GM19023 (cell line): ENCODE results near the gene PCCA.

Source experiments
- ATAC-seq: cut with Tn5 transposase; IDR thresholded peaks from one replicate; pipeline ENCODE4 v1.9.1; 2021; ENCODE audit warnings: mild to moderate bottlenecking, moderate library complexity; ENCODE audit not compliant: unreplicated experiment

The PCCA gene

DNA sequence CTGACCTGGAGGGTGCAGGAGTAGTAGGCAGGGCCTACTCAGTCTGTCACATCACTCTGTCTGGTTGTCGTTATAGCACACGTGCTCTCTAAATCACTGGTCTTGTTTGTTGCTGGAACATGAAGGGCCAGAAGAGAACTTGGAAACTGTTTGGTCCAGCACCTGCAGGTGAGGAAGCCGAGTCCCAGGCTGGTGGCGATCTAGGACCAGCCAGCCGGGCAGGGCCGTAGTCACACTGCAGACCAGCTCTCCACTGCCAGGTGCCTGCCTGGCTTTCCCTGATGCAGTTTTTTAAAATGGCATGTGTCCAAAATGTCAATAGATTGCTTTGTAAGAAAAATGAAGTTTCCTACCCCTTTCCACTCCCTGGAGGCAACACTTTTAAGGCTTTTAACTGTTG, 446.0 kb downstream of the PCCA start:
- no peak for ATAC-seq

DNA sequence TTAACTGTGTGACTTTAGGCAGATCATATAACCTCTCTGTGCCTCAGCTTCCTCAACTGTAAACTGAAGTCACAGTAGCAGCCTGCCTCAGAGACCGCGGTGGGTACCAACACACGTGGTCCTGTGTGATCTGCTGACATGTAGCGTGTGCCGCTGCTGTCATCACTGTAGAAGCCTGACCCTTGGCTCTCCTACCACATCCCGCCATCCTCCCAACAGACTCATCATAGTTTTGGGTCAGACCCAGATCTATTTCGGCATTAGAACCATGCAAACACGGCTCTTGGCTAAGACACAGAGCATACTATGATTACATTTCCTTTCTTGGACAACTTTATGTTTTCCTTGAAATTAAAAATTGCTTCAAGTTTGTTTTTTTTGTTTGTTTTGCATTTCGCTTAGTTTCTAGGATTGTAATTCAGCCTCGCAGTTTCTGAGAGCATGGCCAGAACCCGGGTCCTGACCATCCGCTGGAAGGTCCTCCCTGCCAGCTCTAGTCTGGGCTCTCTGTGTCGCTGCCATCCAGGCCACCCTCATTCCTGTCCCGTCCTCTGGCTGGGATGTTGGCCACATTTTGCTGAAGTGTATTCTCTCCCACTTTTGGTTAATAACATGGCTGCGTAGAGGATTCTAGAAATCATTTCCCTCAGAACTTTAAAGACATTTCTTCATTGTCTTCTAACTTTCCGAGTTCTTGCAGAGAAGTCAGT, 446.7 kb downstream of the PCCA start:
- no peak for ATAC-seq

DNA sequence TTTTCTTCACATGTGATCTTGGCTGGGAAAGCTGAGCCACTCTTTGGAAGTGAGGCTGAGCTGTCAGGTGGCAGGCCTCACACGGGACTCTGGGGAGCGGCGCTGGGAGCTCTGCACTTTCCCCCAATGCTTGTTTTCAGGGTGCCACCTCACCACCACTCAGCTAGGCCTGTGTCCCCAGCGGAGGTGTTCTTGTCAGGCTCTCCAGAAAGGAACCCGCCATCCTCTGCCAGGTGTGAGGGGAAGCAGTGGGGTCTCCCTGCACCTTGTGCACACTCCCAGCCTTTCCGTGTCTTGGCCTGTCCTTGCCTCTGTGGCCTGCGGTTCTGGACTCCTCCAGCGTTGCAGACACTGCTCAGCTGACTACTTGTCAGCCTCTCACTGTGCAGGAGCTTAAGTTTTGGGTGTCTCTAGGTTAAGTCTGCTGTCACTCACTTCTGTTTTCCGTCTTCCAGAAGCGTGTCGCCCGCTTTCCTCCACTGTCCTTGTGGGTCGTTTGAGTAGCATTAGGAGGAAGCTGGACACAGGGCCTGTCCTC, 447.8 kb downstream of the PCCA start:
- no peak for ATAC-seq

DNA sequence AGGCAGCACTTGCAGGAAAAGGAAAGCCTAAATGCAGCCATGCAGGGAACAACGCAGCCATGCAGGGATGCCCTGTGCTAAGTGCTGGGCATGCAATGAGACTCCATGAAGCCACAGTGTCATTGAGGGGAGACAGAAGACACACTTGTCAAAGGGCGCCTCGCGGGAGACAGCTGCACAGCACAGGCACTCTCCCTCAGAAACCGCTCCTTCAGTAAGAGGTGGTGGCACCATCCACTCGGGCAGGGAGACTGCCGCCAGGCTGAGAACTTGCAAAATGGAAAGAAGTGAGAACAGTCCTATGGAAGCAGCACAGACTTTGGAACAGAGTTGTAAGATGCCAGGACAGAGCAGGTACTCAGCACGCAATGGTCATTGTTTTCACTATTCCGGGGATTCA, 448.6 kb downstream of the PCCA start:
- ATAC-seq, result no peak

DNA sequence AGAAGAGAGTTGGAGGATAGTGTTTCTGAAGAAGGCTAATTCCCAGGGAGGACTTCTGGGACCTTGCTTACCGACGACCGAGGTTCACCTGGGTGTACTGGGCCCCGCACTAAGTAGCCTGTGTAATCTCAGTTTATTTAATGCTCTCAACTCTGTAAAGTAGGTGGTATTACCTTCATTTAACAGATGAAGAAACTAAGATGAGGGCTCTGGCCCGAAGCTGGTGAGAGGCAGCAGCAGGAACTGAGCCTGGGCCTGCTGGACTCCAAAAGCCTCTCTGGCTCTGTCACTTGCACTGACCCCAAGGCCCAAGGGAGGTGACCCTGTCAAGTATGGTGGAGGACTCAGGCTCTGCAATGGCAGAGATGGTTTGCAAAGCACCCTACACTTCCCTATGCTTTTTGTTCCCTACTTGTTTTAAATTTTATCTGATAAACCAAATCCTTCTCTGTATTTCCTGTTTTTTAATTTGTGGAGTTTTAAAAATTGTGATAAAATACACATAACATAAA, 449.1 kb downstream of the PCCA start:
- ATAC-seq, result no peak

DNA sequence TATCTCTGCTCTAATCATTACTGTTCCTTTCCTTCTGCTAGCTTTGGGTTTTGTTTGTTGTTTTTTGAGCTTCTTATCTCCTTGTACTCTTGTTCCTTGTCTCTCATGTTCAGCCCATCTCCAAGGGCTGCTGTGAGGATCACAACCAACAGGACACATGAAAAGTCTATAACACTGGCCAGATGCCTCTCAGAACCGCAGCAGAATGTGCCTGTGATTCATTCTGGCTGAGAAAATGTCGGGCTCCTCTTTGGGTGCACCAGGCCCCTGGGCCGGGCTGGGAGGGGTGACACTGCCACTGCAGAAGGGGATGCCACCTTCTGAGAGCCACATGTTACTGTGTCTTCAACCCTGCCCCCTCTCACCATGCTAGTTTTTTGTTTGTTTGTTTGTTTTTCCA, 451.7 kb downstream of the PCCA start:
- no peak for ATAC-seq

- ATAC-seq, result no peak
Observed at GRCh38 chr13:100541897-100542825, 453.3 kb downstream of the PCCA start.

- ATAC-seq, result peak; percentile 86
Observed at GRCh38 chr13:100542826-100543156, 453.9 kb downstream of the PCCA start.

DNA sequence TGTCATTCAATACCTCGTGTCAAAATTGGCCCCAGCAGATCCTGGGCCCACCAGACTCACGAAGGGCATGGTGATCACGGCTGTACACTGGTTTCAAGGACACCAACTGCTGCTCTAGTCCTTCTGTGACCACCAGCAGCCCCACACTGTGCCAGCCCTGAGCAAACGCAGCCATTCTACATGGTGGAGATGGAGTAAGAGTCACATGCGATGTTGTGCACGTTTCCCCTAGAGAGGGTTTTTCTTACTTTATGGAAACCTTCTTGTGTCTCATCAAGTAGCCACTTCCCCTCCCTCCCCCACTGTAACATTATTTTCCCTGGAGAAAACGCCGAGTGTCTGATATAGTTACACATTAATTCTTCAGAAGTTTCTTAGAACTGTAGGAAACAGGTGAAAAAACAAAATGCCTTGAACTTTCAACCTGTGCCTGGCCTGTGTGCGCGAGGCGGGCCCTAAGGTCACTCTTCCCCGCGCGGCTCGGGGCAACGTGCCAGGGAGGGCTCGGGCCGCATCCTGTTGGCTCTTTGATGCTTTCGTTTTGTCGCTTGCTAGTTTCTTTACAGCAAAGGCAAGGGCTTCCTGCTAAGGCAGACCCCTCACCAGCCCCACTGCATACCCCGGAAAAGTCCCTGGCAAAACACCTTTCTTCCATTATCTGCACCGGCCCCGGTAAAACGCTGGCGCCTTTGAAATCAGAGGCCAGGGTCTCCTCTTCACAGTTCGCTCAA, 455.1 kb downstream of the PCCA start:
- ATAC-seq, result no peak

GRCh38 chr13:100544866-100545683, 456.2 kb downstream of the PCCA start:
- ATAC-seq, result no peak

GRCh38 chr13:100545684-100546061, 456.8 kb downstream of the PCCA start:
- ATAC-seq, result no peak

DNA sequence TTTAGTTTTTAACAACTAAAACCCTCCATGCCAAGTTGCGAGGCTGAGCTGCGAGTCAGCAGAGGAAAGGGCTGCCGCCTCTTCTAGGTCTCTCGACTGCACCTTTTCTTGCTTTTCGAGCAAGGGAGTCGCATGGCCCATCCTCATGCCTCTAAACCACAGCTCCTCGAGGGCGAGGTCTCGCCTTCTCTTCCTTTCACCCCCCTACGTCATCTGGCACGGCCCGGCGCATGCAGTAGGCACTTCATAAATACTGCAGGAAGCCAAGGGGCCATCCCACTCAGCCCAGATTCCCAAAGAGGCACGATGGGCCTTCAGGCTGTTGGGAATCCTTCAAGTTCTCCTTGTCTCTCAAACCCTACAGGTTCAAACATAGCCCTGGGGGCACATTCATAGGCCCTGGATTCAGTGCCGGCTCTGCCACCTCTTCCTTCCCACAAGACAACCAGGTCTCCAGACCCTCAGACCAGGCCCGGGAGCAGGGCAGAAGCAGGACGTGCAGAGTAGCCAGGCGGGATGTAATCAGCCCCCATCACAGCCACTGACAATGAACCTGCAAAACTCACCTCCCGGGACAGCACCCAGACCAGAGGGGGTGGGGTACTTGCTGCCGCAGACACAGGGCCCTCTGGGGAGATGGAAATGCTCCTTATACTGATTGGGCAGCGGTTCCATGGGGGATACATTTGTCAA, 458.0 kb downstream of the PCCA start:
- no peak for ATAC-seq

DNA sequence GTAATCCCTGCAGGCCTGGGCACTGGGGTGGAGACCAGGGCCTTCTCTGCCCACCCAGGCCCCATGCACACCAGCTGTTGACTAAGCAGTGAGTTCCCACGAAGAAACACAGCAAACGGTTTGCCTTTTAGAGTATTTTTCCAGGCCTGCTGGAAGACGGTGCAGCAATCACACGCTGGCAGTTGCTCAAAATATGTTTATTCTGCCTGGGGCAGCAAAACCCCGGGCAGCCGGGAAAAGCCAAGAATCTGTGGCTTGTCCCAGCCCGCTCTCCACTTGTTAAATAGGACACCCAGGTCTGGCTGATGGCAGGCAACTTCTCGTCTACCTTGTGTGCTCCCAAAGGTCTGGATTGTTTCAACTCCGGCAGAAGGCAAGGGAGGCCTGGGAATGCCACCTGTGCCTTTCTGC, 458.9 kb downstream of the PCCA start:
- no peak for ATAC-seq

DNA sequence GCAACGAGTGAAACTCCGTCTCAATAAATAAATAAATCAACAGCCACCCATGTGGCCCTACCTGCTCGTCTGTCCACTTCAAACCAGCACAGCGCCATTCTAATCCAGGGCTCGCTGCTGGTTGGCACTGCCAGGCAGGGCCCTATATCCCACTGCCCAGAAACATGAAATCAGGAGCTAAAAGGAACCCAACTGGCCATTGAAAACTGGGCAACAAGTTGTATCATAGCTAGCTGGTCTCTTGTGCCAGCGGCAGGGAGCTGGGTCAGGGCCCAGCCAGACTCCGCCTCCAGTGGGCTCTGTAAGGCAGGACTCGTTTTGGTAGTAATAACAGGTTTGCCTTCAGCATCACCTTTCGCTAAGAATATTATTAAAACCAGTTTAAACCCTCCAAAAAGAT, 460.4 kb downstream of the PCCA start:
- no peak for ATAC-seq

- no peak for ATAC-seq
Observed at GRCh38 chr13:100552755-100553154, 463.9 kb downstream of the PCCA start.

GRCh38 chr13:100559886-100560285, 471.0 kb downstream of the PCCA start:
- ATAC-seq, result no peak

DNA sequence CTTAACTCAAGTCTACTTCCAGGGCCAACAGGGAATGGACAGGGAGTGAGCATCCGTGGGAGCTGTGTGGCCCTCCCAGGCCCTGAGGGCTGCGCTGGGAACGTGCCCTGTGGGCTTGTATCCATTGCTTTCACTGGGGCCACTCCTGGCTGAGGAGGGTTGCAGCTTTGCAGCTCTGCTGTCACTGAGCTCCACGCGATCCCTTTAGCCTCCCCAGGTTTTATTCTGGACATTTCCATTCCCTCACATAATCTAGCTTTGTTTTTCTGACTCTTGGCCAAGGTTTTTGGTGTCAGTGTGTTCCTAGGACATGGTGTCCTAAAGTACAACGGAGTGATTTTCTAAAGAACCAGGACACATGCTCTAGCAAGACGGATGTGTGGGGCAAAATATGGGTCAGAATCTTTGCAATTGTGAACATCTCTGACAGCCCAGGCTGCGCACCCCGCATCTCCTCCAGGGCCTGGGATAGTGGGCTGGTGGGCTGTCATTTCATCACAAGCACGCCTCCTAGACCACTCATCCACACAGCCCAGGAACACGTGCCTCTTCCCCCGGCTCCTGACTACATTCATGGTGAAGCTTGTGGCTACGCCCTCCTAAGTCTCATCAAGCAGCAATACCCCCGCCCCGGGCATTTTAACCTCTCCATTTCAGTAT, 471.7 kb downstream of the PCCA start:
- ATAC-seq, result no peak

GRCh38 chr13:100561158-100561499, 472.2 kb downstream of the PCCA start:
- no peak for ATAC-seq

DNA sequence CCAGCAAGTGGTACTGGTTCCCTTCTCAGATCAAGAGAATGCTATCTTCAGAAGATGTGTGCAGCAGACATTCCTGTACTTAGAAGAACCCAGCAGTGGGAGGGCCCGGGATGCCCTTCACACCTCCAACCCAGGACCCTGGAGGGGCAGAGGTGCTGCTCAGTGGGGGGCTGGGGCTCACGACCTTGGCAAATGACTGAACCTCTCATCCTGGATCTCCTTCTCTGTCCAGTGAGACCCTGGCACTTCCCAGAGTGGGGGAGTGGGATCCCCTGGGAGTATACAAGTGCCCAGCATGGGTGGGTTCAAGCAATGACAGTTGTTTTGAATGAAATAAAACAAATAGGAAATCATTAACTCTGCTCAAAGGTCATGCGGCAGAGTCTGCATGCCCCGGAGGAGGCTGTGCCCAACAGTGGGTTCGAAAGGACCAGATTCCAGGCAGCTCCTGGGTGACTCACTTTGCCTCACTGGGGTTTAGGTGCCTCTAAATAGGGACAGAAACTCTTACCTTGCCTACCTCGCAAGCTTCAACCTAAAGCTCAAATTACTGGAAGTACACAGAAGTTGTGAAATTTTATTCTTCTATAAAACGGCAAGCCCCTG, 472.8 kb downstream of the PCCA start:
- no peak for ATAC-seq
